ENCODE data around the gene PHF21B. TPM values are rescaled to one million over a fixed set of nuclear protein-coding genes. Genes with fewer than 3 reads are reported as not detected.

PHF21B gene
- polyA plus RNA-seq, 4 donors = 0.09 to 0.16 TPM; not detected in 2

- Histone ChIP-seq H3K4me1 (ENCODE audit: control insufficient read depth in 3 of 3, insufficient read depth in 2 of 3, low read depth in 1 of 3, low read length in 2 of 3) (no peaks in the 10 kb centered on the region), H3K27me3 (ENCODE audit: control insufficient read depth in 3 of 3, insufficient read depth in 3 of 3, low read length in 3 of 3) (no peaks in the 10 kb centered on the region), H3K4me3 (ENCODE audit: low read depth in 1 of 3, low read length in 3 of 3) (no peak overlapping the region), H3K36me3 (ENCODE audit: control insufficient read depth in 3 of 3, insufficient read depth in 2 of 3, low read depth in 1 of 3, low read length in 3 of 3) (no peaks in the 10 kb centered on the region), H3K27ac (ENCODE audit: low read depth in 1 of 3, low read length in 2 of 3) (no peak overlapping the region), H3K9me3 (ENCODE audit: control insufficient read depth in 2 of 2, insufficient read depth in 1 of 2, low read depth in 1 of 2, low read length in 1 of 2) (no peaks in the 10 kb centered on the region)
- no peak for DNase-seq
- WGBS, 3 donors = 85 to 92% (median 87%) methylated on average over 12 of the region's 12 CpGs
- no peak for FAIRE-seq
Observed at GRCh38 chr22:44879301-44879680, 130.5 kb downstream of the PHF21B start.

- 80 to 89% (median 81%) methylated on average over 14 of the region's 14 CpGs for WGBS, 3 donors
- Histone ChIP-seq H3K4me3 (ENCODE audit: low read depth in 1 of 3, low read length in 3 of 3) (no peak overlapping the region), H3K27ac (ENCODE audit: low read depth in 1 of 3, low read length in 2 of 3) (no peak overlapping the region), H3K27me3 (ENCODE audit: control insufficient read depth in 3 of 3, insufficient read depth in 3 of 3, low read length in 3 of 3) (no peaks in the 10 kb centered on the region), H3K4me1 (ENCODE audit: control insufficient read depth in 3 of 3, insufficient read depth in 2 of 3, low read depth in 1 of 3, low read length in 2 of 3) (no peaks in the 10 kb centered on the region), H3K36me3 (ENCODE audit: control insufficient read depth in 3 of 3, insufficient read depth in 2 of 3, low read depth in 1 of 3, low read length in 3 of 3) (no peaks in the 10 kb centered on the region), H3K9me3 (ENCODE audit: control insufficient read depth in 2 of 2, insufficient read depth in 1 of 2, low read depth in 1 of 2, low read length in 1 of 2) (no peaks in the 10 kb centered on the region)
- DNase-seq (no peak), FAIRE-seq (no peak)
Observed at GRCh38 chr22:44878483-44879300, 131.1 kb downstream of the PHF21B start.

- Histone ChIP-seq H3K4me3 (ENCODE audit: low read depth in 1 of 3, low read length in 3 of 3) (no peak overlapping the region), H3K27me3 (ENCODE audit: control insufficient read depth in 3 of 3, insufficient read depth in 3 of 3, low read length in 3 of 3) (no peaks in the 10 kb centered on the region), H3K9me3 (ENCODE audit: control insufficient read depth in 2 of 2, insufficient read depth in 1 of 2, low read depth in 1 of 2, low read length in 1 of 2) (no peaks in the 10 kb centered on the region), H3K36me3 (ENCODE audit: control insufficient read depth in 3 of 3, insufficient read depth in 2 of 3, low read depth in 1 of 3, low read length in 3 of 3) (no peaks in the 10 kb centered on the region), H3K4me1 (ENCODE audit: control insufficient read depth in 3 of 3, insufficient read depth in 2 of 3, low read depth in 1 of 3, low read length in 2 of 3) (no peaks in the 10 kb centered on the region), H3K27ac (ENCODE audit: low read depth in 1 of 3, low read length in 2 of 3) (no peak overlapping the region)
- no peak for FAIRE-seq
- no peak for DNase-seq
- WGBS, 3 donors = 84 to 95% (median 94%) methylated on average over 4 of the region's 4 CpGs
Observed at GRCh38 chr22:44876921-44877320, 132.9 kb downstream of the PHF21B start.

GRCh38 chr22:44871782-44872181 is 138.0 kb downstream of the PHF21B start:
- H3K27me3 ChIP-seq (ENCODE audit: control insufficient read depth in 3 of 3, insufficient read depth in 3 of 3, low read length in 3 of 3) = peaks cover 0 to 2% (median 0%) of the 10 kb centered on the region in 3 donors
- DNase-seq = no peak
- no peak for FAIRE-seq
- H3K36me3 ChIP-seq (ENCODE audit: control insufficient read depth in 3 of 3, insufficient read depth in 2 of 3, low read depth in 1 of 3, low read length in 3 of 3) = no peaks in the 10 kb centered on the region
- H3K27ac ChIP-seq (ENCODE audit: low read depth in 1 of 3, low read length in 2 of 3) = no peak overlapping the region
- no peaks in the 10 kb centered on the region for H3K9me3 ChIP-seq (ENCODE audit: control insufficient read depth in 2 of 2, insufficient read depth in 1 of 2, low read depth in 1 of 2, low read length in 1 of 2)
- H3K4me3 ChIP-seq (ENCODE audit: low read depth in 1 of 3, low read length in 3 of 3) = no peak overlapping the region
- no peaks in the 10 kb centered on the region for H3K4me1 ChIP-seq (ENCODE audit: control insufficient read depth in 3 of 3, insufficient read depth in 2 of 3, low read depth in 1 of 3, low read length in 2 of 3)
- 88 to 91% (median 91%) methylated on average over 3 of the region's 3 CpGs for WGBS, 3 donors

- 14 to 47% (median 31%) methylated on average over 5 of the region's 5 CpGs for WGBS, 3 donors
- Histone ChIP-seq H3K27me3 (ENCODE audit: control insufficient read depth in 3 of 3, insufficient read depth in 3 of 3, low read length in 3 of 3) (peaks cover 0 to 2% (median 0%) of the 10 kb centered on the region in 3 donors), H3K9me3 (ENCODE audit: control insufficient read depth in 2 of 2, insufficient read depth in 1 of 2, low read depth in 1 of 2, low read length in 1 of 2) (no peaks in the 10 kb centered on the region), H3K4me1 (ENCODE audit: control insufficient read depth in 3 of 3, insufficient read depth in 2 of 3, low read depth in 1 of 3, low read length in 2 of 3) (no peaks in the 10 kb centered on the region), H3K36me3 (ENCODE audit: control insufficient read depth in 3 of 3, insufficient read depth in 2 of 3, low read depth in 1 of 3, low read length in 3 of 3) (no peaks in the 10 kb centered on the region), H3K4me3 (ENCODE audit: low read depth in 1 of 3, low read length in 3 of 3) (no peak overlapping the region), H3K27ac (ENCODE audit: low read depth in 1 of 3, low read length in 2 of 3) (no peak overlapping the region)
- peak in 1 of 2 donors; percentile 4 for DNase-seq
- no peak for FAIRE-seq
Observed at GRCh38 chr22:44870021-44870420, 139.8 kb downstream of the PHF21B start.

GRCh38 chr22:44869196-44869595 is 140.6 kb downstream of the PHF21B start:
- no peak overlapping the region for H3K4me3 ChIP-seq (ENCODE audit: low read depth in 1 of 3, low read length in 3 of 3)
- H3K9me3 ChIP-seq (ENCODE audit: control insufficient read depth in 2 of 2, insufficient read depth in 1 of 2, low read depth in 1 of 2, low read length in 1 of 2) = no peaks in the 10 kb centered on the region
- no peaks in the 10 kb centered on the region for H3K36me3 ChIP-seq (ENCODE audit: control insufficient read depth in 3 of 3, insufficient read depth in 2 of 3, low read depth in 1 of 3, low read length in 3 of 3)
- no peak for DNase-seq
- no peak for FAIRE-seq
- WGBS, 3 donors = 78 to 93% (median 87%) methylated on average over 7 of the region's 7 CpGs
- H3K4me1 ChIP-seq (ENCODE audit: control insufficient read depth in 3 of 3, insufficient read depth in 2 of 3, low read depth in 1 of 3, low read length in 2 of 3) = no peaks in the 10 kb centered on the region
- H3K27me3 ChIP-seq (ENCODE audit: control insufficient read depth in 3 of 3, insufficient read depth in 3 of 3, low read length in 3 of 3) = peaks cover 0 to 2% (median 0%) of the 10 kb centered on the region in 3 donors
- H3K27ac ChIP-seq (ENCODE audit: low read depth in 1 of 3, low read length in 2 of 3) = no peak overlapping the region

GRCh38 chr22:44865193-44866057 is 144.4 kb downstream of the PHF21B start:
- Histone ChIP-seq H3K4me3 (ENCODE audit: low read depth in 1 of 3, low read length in 3 of 3) (no peak overlapping the region), H3K36me3 (ENCODE audit: control insufficient read depth in 3 of 3, insufficient read depth in 2 of 3, low read depth in 1 of 3, low read length in 3 of 3) (no peaks in the 10 kb centered on the region), H3K4me1 (ENCODE audit: control insufficient read depth in 3 of 3, insufficient read depth in 2 of 3, low read depth in 1 of 3, low read length in 2 of 3) (no peaks in the 10 kb centered on the region), H3K9me3 (ENCODE audit: control insufficient read depth in 2 of 2, insufficient read depth in 1 of 2, low read depth in 1 of 2, low read length in 1 of 2) (no peaks in the 10 kb centered on the region), H3K27ac (ENCODE audit: low read depth in 1 of 3, low read length in 2 of 3) (no peak overlapping the region), H3K27me3 (ENCODE audit: control insufficient read depth in 3 of 3, insufficient read depth in 3 of 3, low read length in 3 of 3) (no peaks in the 10 kb centered on the region)
- 82 to 87% (median 83%) methylated on average over 31 of the region's 31 CpGs for WGBS, 3 donors
- FAIRE-seq (no peak), DNase-seq (no peak)

- H3K4me3 ChIP-seq (ENCODE audit: low read depth in 1 of 3, low read length in 3 of 3) = no peak overlapping the region
- no peaks in the 10 kb centered on the region for H3K4me1 ChIP-seq (ENCODE audit: control insufficient read depth in 3 of 3, insufficient read depth in 2 of 3, low read depth in 1 of 3, low read length in 2 of 3)
- H3K27ac ChIP-seq (ENCODE audit: low read depth in 1 of 3, low read length in 2 of 3) = no peak overlapping the region
- H3K36me3 ChIP-seq (ENCODE audit: control insufficient read depth in 3 of 3, insufficient read depth in 2 of 3, low read depth in 1 of 3, low read length in 3 of 3) = peaks cover 0 to 2% (median 0%) of the 10 kb centered on the region in 3 donors
- no peaks in the 10 kb centered on the region for H3K27me3 ChIP-seq (ENCODE audit: control insufficient read depth in 3 of 3, insufficient read depth in 3 of 3, low read length in 3 of 3)
- no peaks in the 10 kb centered on the region for H3K9me3 ChIP-seq (ENCODE audit: control insufficient read depth in 2 of 2, insufficient read depth in 1 of 2, low read depth in 1 of 2, low read length in 1 of 2)
- DNase-seq (no peak), FAIRE-seq (no peak)
- 85 to 91% (median 91%) methylated on average over 16 to 19 of the region's 19 CpGs for WGBS, 3 donors
Observed at GRCh38 chr22:44862981-44863860, 146.6 kb downstream of the PHF21B start.

Data from small intestine (tissue), 7 donors.